DND-41 (cell line): ENCODE data around the gene PCARE.

ENCODE experiments used
- ATAC-seq: fragments of 200-7000 bp; cut with Tn5 transposase; 3 replicates; pipeline ENCODE4 v1.9.1; 2021; ENCODE audit warnings: low read depth; ENCODE audit not compliant: insufficient read depth
- DNase-seq: peaks from one replicate; pipeline ENCODE4 v3.0.0-alpha.2; 2020
- H2AFZ ChIP-seq: 2 replicates; pipeline ENCODE4 v1.6.0; 2012; ENCODE audit warnings: low read depth, low read length
- H3K27ac ChIP-seq: 2 replicates; pipeline ENCODE4 v1.5.1; 2012; ENCODE audit warnings: low read length, inconsistent platforms
- H3K27me3 ChIP-seq: fragments of 200-600 bp; sonication (generic); 2 replicates; pipeline ENCODE4 v1.6.0; 2012; ENCODE audit warnings: low read length, mild to moderate bottlenecking, inconsistent platforms; ENCODE audit not compliant: insufficient read depth, poor library complexity
- H3K36me3 ChIP-seq: 2 replicates; pipeline ENCODE4 v1.5.1; 2012; ENCODE audit warnings: low read length, inconsistent platforms; ENCODE audit not compliant: insufficient read depth
- H3K4me1 ChIP-seq: 2 replicates; pipeline ENCODE4 v1.5.1; 2012; ENCODE audit warnings: mild to moderate bottlenecking, low read length; ENCODE audit not compliant: insufficient read depth
- H3K4me2 ChIP-seq: 2 replicates; pipeline ENCODE4 v1.6.0; 2012; ENCODE audit warnings: mild to moderate bottlenecking, moderate library complexity, low read length, inconsistent platforms; ENCODE audit not compliant: insufficient read depth
- H3K4me3 ChIP-seq, 2 experiments: fragments of 200-600 bp in 1 of 2; shearing (Covaris generic) in 1 of 2; 2 replicates each; pipeline ENCODE4 v1.5.1; 2012 to 2016; ENCODE audit warnings: inconsistent platforms in 2 of 2, low read length in 2 of 2, mild to moderate bottlenecking in 2 of 2, low read depth in 1 of 2, moderate library complexity in 1 of 2
- H3K79me2 ChIP-seq: 2 replicates; pipeline ENCODE4 v1.6.0; 2012; ENCODE audit warnings: low read length, inconsistent platforms; ENCODE audit not compliant: insufficient read depth
- H3K9ac ChIP-seq: 2 replicates; pipeline ENCODE4 v1.6.0; 2012; ENCODE audit warnings: low read depth, mild to moderate bottlenecking, inconsistent platforms, low read length, moderate library complexity
- H3K9me3 ChIP-seq: 2 replicates; pipeline ENCODE4 v1.5.1; 2012; ENCODE audit warnings: low read length, moderate library complexity, mild to moderate bottlenecking, inconsistent platforms; ENCODE audit not compliant: insufficient read depth, severe bottlenecking
- H4K20me1 ChIP-seq: 2 replicates; pipeline ENCODE4 v1.6.0; 2012; ENCODE audit warnings: low read length; ENCODE audit not compliant: insufficient read depth
- CTCF ChIP-seq: IDR thresholded peaks from 2 replicates; pipeline ENCODE4 v1.5.1; 2012; ENCODE audit warnings: borderline replicate concordance, low read length, moderate library complexity, mild to moderate bottlenecking; ENCODE audit not compliant: poor library complexity, severe bottlenecking; ENCODE audit errors: extremely low read depth
- EZH2 ChIP-seq: IDR thresholded peaks from 3 replicates; pipeline ENCODE4 v1.6.1; 2012; ENCODE audit warnings: borderline replicate concordance, low read depth, mild to moderate bottlenecking, moderate library complexity, low read length, inconsistent platforms; ENCODE audit not compliant: severe bottlenecking

PCARE gene

DNA sequence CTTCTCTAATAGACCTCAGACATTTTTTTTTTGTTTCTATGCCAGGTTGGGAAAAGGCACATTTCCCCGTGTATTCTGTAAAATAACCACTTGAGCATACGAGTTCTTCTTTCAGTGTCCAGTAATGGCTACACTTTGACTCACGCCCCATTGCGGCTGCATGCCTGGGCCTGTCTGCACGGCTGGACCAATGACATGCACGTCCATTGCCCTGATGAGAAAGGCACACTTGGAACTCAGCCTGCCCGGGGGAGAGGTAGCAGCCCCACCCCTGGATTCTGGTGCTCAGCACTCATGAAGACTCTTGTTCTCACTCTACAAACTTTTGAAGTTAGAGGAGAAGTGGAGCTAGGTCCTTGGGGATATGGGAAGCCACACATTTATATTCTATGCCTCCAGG lies 5.8 kb downstream of the PCARE start:
- no peak overlapping the region for H2AFZ ChIP-seq
- H3K79me2 ChIP-seq: no peaks in the 10 kb centered on the region
- TF ChIP-seq CTCF: no peak
- TF ChIP-seq EZH2: no peak
- no peak for ATAC-seq
- H3K4me1 ChIP-seq: no peaks in the 10 kb centered on the region
- no peak overlapping the region for H3K27ac ChIP-seq
- H4K20me1 ChIP-seq: no peaks in the 10 kb centered on the region
- DNase-seq: no peak
- no peaks in the 10 kb centered on the region for H3K27me3 ChIP-seq
- H3K4me3 ChIP-seq: no peak overlapping the region
- no peaks in the 10 kb centered on the region for H3K9me3 ChIP-seq
- no peak overlapping the region for H3K9ac ChIP-seq
- no peaks in the 10 kb centered on the region for H3K36me3 ChIP-seq
- no peak overlapping the region for H3K4me2 ChIP-seq

GRCh38 chr2:29066997-29067605 lies 7.2 kb downstream of the PCARE start:
- Histone ChIP-seq H3K27ac (no peak overlapping the region), H3K79me2 (no peaks in the 10 kb centered on the region), H4K20me1 (no peaks in the 10 kb centered on the region), H3K9ac (no peak overlapping the region), H3K9me3 (no peaks in the 10 kb centered on the region), H3K4me1 (no peaks in the 10 kb centered on the region), H3K4me2 (no peak overlapping the region), H3K36me3 (no peaks in the 10 kb centered on the region), H3K27me3 (no peaks in the 10 kb centered on the region), H3K4me3 (no peak overlapping the region), H2AFZ (no peak overlapping the region)
- no peak for DNase-seq
- no peak for TF ChIP-seq EZH2
- no peak for ATAC-seq

DNA sequence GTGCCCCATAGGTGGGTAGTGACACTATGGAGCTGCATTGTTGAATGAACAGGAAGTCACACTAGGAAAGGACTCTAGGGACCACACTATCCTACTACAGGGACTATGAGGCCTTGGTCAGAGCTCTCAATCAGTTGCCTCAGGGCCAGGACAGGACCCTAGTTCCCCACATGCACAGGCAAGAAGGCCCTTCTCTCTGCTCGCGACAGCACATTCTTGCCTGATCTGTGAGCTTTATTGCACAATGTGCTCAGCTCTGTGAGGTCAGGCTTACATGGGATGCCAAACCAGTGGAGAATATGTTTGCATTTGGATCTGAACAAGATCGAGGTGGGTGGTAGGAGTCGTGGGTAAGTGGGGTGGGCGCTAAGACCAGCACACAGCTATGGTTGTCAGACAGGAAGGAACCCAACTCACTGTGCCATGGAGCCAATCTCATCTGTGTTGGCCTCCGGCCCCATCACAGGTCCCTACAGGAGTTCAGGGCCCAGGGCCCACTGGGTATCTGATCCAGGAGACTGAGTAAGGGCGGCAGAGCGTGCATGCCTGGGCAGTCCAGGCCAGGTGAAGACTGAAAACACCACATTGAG lies 8.0 kb downstream of the PCARE start:
- H3K79me2 ChIP-seq: no peaks in the 10 kb centered on the region
- H3K9me3 ChIP-seq: no peaks in the 10 kb centered on the region
- H3K4me2 ChIP-seq: no peak overlapping the region
- no peaks in the 10 kb centered on the region for H4K20me1 ChIP-seq
- no peak overlapping the region for H3K27ac ChIP-seq
- ATAC-seq (no peak), DNase-seq (no peak)
- no peaks in the 10 kb centered on the region for H3K4me1 ChIP-seq
- TF ChIP-seq EZH2: no peak
- TF ChIP-seq CTCF: no peak
- no peak overlapping the region for H3K4me3 ChIP-seq
- no peaks in the 10 kb centered on the region for H3K27me3 ChIP-seq
- H3K36me3 ChIP-seq: no peaks in the 10 kb centered on the region
- no peak overlapping the region for H3K9ac ChIP-seq
- H2AFZ ChIP-seq: no peak overlapping the region

DNA sequence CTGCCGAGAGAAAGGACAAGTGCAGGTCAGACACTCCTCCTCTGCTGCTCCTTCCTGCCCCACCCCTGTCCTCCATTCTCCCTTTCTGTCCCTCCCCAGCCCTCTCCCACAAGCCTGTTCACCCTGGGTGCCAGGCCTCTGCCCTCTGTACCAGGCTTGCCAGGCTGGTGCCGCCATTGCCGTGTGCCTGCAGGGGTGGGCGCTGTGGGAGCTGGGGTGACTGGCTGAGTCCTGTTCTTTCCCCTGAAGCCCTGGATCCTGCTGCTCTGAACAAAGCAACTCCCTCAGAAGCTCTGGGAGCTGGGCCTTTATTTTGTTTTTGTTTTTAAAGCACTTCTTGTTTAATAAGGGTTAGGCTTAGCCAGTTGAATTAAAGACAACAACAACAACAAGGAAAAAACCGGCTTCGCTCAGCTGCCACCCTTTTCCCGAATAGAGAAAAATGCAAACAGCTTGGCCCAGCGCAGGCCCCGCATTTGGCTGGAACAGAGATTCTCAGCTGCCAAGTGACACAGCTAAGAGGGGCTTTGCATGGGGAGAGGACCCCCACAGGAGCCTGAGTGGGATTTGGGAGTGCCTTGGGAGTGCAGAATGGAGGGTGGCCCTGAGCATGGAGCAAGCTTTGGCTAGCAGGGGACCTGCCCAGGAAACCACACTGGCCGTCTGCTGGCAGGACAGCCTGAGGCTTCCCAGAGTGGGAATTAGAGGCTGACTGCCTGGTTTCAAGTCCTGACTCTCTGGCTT lies 9.1 kb downstream of the PCARE start:
- Histone ChIP-seq H3K4me3 (no peak overlapping the region), H3K27ac (no peak overlapping the region), H4K20me1 (no peaks in the 10 kb centered on the region), H3K4me2 (no peak overlapping the region), H3K36me3 (no peaks in the 10 kb centered on the region), H3K9me3 (no peaks in the 10 kb centered on the region), H3K27me3 (no peaks in the 10 kb centered on the region), H3K4me1 (no peaks in the 10 kb centered on the region), H3K9ac (no peak overlapping the region), H3K79me2 (no peaks in the 10 kb centered on the region), H2AFZ (no peak overlapping the region)
- DNase-seq: no peak
- ATAC-seq: no peak
- TF ChIP-seq EZH2: no peak
- TF ChIP-seq CTCF: no peak
